NAMALWA (cell line): ENCODE measurements around the gene MTUS2.
A peak's percentile ranks its signal among the peaks of the same experiment; 100 is the strongest.

Experiments
- DNase-seq: peaks from one replicate; pipeline ENCODE4 v3.0.0-alpha.2; 2015; ENCODE audit warnings: low spot score

The MTUS2 gene

DNA sequence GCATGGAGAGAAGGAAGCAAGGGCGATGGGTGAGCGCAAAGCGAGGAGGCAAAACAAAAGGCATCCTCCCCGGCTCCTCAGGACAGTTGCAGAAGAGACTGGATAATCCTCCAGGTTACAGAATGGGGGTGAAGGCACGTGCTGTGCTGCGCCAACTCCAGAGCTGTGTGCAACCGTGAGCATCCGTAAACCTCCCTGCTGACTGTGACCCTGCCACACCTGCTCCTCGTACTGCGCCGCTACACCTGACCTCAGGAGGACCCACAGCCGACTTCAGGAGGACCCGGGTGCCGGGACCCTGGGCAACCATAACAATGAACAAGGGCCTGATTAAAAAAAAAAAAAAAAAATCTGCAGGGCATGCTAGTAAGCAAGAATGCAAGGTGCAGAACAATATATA is 706.6 kb downstream of the MTUS2 start:
- no peak for DNase-seq

DNA sequence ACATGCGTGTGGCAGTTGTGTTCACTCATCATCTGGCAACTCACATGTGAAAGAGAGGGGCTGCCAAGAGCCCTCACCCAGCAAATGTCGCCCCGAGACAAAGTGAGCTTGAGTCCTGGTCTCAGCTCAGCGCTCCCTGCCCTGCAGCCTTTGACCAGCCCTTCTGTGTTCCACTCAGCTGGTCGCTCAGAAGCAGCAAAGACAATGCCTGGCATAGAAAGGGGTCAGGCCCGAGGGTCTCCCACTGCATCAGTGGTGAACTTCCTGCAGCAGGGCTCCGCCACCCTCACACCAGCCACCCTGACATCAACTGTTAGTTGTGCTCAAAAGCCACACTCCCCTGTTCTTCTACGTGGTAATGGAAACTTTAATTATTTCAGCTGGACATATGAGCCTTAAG is 707.4 kb downstream of the MTUS2 start:
- no peak for DNase-seq

DNA sequence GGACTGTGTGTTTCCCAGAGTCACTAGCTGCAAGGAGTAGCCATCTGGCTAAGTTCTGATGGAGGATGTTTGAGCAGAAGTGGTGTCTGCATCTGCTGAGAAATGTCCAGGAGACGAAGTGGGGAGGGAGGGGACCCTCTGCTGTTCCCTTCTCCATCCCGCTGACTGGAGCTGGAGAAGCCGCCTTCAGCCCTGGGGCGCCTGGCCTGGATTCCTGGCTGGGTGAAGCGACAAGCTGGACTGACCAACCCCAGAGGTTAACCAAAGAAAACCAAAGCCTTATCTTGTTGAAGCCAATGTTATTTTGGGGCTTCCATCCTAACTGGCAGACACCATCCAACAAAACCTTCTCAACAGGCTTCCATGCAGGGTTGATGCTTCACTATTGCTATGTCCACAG is 707.8 kb downstream of the MTUS2 start:
- no peak for DNase-seq

DNA sequence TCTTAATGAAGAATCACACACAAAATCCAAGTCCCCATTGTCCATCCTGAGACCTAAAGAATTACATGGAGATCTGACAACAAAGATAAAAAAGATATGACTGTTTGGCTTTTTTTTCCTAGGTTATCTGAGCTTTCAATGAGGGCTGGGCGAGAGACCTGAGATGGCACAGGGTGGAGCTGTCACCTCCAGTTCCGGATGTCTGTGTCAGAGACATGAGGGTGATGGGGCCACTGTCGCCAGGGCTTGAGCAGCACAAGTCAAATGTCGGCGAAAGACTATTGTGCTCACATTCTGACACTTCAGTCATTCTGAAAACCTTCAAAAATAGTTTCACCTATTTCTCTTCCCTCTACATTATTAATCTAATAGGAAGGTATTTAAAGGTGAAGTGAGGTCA is 709.6 kb downstream of the MTUS2 start:
- no peak for DNase-seq

DNA sequence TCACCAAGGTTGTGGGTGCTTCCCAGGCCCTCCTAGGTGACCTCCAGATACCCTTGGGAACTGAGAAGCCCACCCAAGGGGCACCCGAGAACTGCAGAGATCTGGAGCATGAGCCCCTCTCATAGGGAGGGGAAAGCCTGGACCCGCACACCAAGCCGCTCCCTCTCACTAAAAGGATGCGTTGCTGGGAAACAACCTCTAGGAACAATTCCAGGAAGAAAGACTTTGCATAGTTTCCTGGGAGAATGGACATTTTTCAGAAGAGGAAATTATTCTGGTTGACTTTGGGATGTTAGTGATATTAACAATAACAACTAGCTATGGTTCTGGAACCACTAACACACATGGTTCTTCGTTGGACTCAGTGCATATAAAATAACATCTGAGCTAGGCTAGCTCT is 710.8 kb downstream of the MTUS2 start:
- DNase-seq = no peak

DNA sequence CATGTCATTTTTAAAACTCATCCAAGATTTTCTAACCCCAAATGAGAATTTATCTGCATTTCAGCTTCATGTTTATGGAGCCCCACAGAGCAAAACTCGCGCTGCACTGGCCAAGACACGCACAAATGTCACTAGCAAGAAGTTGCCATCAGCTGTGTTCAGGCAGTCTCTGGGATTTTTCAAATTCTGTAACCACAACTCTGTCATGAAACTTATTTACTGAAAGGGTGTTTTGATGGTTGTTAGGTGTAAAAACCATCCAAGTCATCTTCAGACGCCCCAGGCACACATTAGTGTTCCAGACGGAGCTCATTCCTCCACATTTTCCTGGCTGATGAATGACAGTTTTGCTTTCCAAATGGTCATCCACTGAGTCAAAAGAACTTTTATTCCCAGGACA is 712.0 kb downstream of the MTUS2 start:
- no peak for DNase-seq

DNA sequence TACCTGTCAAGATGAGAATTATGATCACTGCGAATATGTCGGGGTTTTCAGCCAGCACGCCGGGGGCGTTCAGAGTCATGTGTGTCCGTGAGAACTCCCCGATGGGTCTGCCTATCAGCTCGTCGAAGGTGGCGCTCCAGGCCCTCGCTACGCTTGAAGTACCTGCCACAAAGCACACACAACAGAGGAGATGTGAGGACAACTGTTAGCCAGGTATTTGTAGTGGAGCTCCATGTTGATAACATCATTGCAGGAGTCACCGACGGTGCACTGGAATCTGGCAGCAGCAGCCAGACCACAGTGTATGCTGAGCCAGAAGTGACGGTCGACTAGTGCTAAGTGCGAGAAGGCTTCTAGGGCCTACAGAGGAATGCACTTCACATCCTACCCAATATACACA is 712.7 kb downstream of the MTUS2 start:
- no peak for DNase-seq

DNA sequence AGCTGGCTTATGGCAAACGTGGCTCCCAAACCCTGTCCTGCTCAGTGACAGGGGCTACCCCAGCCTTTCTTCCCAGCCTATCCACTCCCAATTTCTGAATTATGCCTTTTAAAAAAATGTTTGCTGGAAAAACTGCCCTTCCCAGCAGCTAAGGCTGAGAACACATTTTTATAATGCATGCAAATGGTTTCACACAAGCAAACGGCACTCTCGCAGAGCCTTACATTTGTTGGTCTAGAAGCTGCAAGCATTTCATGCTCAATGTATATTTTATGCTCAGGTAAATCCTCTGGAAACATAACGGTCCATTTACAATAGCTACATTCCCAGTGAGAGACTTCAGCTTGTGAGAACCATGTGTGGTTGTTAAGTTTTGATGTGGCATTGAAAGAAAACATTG is 713.9 kb downstream of the MTUS2 start:
- DNase-seq = no peak

DNA sequence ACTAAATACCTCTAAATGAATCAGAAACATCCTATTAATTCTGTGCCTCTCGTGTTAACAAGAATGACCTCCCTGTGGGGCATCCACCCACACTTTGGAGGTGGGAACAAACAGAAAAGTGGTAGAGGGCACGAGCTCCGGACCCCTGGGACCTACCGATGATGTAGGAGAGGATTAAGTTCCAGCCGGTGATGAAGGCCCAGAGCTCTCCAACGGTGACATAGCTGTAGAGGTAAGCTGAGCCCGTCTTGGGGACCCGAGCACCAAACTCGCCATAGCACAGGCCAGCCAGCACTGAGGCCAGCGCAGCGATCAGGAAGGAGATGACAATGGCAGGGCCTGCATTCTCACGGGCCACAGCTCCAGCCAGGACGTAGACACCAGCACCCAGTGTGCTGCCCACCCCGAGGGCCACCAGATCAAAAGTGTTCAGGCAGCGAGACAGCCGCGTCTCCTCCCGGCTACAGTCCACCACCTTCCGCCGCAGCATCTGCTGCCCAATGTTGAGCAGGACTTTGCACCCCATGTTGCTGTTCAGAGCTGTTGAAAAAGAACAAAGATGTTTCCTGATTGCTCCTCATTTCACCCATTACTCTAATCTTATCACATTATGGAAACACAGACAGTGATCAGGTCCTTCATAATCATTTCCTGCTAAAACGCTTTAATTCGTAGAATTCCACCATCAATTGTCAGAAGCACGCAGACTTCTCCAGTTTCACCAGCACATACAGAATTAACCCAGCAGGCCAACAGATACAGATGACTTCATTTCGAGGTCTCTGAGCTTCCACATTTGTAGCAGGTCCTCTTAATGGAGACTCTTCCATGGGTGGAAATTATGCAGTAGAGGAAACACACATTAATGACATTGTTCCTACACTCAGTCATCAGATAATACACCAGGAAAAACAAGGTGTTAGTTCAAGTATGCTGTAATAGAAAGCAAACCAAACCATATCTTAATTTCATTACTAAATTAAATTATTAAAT is 715.8 kb downstream of the MTUS2 start:
- DNase-seq = no peak

DNA sequence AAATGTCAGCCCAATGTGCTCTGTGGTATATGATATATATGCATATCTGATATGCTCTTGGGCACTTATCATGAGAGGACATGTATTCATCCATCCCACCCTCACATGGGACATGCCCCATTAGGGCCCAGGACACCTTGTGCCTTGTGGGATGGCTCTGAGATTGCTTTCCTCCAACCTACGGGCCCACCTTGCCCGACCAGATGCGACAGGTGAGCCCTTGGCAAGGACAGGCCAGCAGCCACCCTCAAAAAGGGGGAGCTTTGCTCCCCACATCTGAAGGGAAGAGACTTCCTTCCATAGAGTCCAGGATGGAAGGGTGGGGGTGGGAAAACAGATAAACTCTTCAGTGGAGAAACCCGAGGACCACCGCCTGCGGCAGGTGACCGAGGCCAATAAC is 716.7 kb downstream of the MTUS2 start:
- no peak for DNase-seq

DNA sequence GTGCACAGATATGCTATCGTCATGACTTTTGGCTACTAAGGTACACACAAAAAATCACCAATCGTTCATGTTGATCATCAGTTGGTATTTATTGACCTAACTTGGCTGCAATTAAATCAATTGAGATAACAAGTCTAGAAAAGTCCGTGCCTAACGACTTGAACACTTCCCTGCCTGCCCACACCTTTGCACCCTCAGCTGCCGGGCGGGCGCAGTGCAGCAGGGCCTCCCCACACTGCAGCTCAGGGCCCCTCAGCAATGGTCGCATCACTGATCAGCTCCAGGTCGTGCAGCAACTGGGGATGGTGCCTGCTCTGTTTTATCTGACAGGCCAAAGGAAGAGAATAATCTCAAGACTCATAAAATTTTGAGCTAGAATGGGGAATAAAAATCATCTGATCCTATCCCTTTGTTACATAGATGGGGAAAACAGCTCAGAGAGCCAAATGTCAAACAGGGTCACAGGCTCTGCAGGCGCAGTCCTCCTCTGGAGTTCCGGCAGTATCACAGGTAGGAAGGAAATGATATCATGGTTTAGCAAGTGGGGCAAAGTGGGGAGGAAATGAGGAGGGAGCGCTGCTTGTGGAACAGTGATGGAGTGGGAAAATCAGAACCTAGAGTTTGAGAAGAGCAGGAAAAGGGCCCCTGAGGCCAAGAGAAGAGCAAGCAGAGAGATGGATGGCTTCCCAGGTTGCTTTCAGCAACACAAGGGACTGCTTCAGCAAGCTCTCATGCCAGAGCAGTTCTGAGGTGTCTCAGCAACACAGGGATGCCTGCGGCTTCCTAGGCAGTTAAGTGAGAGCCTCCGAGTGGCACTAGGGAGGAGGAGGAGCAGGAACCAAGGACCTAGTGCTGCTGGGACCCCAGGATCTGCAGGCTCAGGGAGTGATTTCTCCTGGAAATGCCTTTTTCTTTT is 717.9 kb downstream of the MTUS2 start:
- DNase-seq = no peak

DNA sequence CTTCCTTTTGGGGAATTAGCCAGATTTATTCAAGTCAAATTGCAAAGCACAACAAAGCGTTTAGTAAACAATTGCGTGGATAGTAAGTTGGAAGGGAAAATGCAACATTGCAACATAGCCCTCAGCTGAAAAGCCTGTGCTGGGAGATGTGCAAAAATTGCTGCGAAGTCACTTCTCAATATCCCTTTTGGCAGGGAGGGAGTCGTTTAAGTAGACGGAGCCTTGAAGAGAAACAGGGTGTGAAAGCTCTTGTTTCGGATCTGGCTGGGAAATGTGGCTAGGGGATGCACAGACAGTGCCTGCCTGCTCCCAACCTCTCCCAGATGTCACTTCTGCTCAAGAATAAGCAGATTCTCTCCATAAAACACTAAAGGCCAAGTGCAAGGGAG is 718.5 kb downstream of the MTUS2 start:
- no peak for DNase-seq

DNA sequence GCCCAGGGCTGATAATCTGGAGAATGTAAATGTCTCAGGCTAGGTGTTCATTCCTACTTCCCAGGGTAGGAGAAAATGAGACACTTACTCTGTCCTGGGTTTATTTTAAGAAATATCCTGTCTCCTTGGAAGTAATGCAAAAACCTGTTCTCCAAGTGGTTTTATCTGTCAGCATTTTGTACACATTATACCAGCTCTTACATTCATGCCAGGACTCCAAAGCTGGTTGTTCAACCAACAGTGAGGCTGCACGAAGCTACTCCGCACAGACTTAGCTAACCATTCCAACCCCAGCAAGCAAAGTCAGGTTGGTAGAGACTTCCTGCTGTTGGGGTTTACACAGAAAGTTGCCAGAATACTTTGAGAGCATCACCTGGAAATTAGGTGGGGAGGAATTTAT is 719.7 kb downstream of the MTUS2 start:
- DNase-seq = no peak

DNA sequence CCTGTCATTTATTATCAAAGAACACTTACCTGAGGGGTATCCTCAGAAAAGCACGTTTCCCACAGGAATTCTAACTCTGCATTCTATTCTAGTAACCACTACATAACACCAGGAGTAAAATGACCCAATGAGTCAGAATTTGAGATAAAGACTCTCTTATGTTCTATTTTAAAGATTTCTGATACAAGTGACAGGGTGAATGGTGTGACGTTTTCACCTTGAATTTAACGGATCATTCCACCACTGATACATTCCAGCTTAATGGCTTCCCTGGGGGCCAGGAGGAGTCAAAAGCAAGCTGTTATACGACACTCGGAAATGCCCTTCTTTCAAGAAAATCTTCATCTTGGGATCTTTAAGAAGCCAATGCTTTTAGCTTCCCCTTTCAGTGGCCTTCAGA is 720.2 kb downstream of the MTUS2 start:
- DNase-seq = no peak

DNA sequence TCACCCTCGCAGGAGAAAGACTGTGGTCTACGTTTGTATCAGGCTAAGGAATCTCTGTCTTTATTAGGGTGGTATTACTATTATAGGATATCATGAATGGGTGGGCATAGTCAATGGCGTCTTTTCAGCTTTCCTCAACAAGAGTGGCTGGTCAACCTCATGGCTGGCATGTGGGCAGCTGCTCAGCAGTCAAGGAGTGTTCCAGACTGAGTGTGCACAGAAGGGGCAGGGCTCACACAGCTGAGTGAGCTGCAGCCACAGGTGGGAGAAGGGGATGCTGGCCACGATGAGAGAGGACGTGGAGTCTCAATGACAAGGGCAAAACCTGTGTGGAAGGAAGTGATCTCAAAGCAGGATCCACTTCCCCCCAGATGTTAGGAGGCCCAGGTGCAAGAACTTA is 720.7 kb downstream of the MTUS2 start:
- no peak for DNase-seq

DNA sequence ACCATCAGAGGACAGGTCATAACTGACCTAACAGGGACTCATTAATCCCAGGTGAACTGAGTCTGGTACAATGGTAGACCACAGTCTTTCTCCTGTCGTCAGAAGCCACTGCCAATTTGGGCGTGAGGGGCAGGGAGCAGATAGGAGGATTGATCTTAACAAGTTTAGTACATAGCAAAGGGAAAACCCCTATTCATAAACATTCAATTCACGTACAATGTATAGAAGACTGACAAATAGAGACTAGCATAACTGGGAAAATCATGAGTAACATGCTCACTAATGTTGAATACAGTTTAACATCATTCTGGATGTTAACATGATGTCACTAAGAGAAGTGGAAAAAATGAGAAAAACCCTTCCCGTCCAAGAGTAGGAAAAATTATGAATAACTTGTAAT is 721.3 kb downstream of the MTUS2 start:
- no peak for DNase-seq

DNA sequence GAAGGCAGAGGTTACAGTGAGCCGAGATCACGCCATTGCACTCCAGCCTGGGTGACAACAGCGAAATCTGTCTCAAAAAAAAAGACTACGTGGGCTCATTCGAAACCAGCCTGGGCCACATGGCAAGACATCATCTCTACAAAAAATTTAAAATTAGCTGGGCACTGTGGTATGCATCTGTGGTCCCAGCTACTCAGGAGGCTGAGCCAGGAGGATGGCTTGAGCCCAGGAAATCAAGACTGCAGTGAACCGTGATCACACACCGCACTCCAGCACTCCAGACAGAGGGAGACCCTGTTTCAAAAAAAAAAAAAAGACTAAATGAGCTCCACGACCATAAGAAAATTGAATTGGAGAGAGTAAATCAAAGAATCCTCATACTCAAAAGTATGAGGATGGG is 722.2 kb downstream of the MTUS2 start:
- no peak for DNase-seq

DNA sequence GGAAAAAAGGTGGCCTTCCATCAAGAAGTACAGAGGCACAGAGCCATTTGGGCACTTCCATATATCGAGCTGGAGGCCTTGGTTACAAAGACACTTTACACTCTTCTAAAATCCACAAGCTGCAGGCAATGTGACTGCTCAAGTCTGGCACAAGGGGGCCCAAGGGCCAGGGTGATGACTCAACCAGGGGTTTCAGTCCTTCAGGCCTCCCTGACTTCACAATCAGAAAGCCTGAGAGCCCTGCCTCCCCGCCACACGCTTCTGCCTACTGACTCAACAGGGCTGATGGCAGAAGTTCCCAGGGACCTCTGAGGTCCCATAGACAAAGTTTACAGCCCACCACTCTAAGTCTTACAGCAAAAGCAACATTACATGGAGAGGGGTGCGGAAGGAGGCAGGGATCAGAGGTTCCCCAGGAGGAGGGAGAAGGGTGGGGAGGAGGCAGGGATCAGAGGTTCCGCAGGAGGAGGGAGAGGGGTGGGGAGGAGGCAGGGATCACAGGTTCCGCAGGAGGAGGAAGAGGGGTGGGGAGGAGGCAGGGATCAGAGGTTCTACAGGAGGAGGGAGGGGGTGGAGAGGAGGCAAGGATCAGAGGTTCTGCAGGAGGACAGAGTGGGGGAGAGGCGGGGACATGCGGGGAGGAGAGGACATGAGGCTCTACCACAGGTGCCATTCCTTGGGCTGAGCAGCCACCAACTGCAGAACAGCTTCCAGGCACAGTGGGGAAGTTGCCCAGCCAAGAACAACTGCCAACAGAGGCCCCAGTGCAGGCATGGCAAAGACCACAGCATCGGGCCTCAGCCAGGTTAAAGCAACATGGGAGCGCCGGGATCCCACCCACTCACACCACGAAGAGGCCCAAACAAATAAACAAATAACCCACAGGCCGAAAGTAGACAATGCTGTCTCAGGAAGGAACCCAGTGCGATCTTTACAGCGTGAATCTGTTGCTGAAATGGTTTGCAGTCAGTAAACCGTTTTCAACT is 723.4 kb downstream of the MTUS2 start:
- DNase-seq = peak; percentile 15

DNA sequence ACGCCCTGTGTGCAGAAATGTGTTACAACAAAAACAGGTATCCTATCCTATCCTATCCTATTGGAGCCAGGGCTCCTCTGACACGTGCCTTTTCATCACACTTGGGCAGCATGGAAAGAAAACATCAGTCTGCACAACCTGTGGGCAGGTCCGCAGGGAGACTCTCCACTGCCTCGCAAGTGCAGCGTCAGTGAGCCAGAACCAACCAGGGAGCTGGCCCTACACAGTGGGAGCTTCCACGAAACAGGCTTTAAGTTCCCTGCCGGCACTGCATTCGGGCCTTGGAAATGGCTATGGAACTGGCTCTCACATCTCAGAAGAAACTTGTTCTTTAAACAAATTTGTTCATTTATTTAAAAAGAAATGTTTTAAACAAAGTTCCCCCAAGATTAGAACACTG is 725.8 kb downstream of the MTUS2 start:
- DNase-seq = no peak

DNA sequence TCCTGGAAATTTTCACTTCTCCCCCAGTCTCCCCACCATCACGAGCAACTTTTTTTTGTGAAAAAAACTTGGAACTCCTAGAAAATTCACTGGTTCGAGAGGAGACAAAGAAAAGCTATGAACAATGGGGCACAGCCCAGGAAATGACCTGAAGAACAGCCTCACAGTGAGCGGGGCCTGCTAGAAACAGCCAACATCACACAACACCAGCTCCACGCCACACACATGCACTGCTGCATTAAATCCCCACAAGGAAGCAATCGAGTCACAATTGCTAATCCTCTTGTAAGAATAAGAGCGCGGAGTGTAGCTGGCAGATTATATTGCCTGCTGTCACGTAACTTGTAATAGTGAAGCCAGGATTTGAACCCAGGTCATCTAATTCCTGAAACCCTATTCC is 726.5 kb downstream of the MTUS2 start:
- no peak for DNase-seq

DNA sequence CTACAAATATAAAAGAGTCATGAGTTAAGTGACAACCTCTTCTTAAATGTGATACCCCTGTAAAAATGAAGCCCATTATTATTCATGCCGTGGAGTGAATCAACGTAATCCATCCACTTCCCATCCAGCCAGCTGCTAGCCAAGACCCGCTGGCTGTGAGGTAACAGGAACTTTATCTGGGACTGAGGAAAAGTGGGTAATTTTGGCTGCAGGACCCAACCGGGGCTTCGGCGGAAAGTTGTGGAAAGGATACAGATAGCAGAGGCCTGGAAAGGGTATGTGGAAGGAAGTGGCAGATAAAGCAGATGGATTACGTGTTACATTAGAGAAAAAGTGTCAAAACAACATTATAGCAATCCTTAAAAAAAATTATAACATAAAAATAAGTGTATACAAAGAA is 727.0 kb downstream of the MTUS2 start:
- DNase-seq = no peak

DNA sequence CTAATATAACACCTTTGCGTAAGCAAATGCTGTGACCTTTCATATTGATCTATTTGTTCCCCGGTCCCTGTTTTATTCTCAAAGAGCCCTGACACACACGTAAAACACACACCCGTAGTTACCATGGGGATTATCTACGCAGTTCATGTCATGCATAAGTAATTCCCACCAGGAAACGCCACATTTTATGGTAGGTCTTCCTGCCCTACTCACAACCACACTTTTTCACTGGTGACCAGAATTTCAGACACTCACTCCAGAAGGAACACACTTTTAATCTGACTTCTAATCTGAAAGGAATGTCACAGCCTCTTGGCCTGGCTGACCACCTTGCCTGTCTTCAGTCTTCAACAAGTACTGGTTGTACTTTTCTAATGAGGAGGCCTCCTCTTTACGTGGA is 728.6 kb downstream of the MTUS2 start:
- DNase-seq = no peak
